HEK293 (cell line): ENCODE data around the gene PCBP3.
"Not testable (repeated sequence)": the region's sequence is repeated elsewhere in the genome, so short reads cannot be mapped to it uniquely, and the experiment has no call there.

Source experiments
- CTCF ChIA-PET: fragments of 350-600 bp; formaldehyde crosslinking; extraction: SDS; loops from one replicate; lab custom pipeline; 2021; ENCODE audit warnings: antibody characterized with exemption; lab: Yijun Ruan, JAX
- POLR2A ChIA-PET: fragments of 300-600 bp; formaldehyde crosslinking; extraction: SDS; loops from one replicate; lab custom pipeline; 2020; ENCODE audit warnings: antibody characterized with exemption, inconsistent platforms; lab: Yijun Ruan, JAX
- H3K27ac ChIP-seq: fragments of 200-500 bp; sonication (Bioruptor generic); 2 replicates; pipeline ENCODE4 v1.5.1; 2014; ENCODE audit warnings: low read depth, low read length, control low read depth, inconsistent platforms; ENCODE audit errors: extremely low read depth
- H3K36me3 ChIP-seq, 2 experiments: fragments of 200-500 bp in 1 of 2; sonication (Bioruptor generic) in 1 of 2; 1 replicate in 1 of 2; 2 replicates in 1 of 2; pipeline ENCODE4 v1.5.1; 2014 to 2017; ENCODE audit warnings: inconsistent platforms in 2 of 2, low read length in 2 of 2; ENCODE audit not compliant: control insufficient read depth in 2 of 2, insufficient read depth in 1 of 2
- H3K4me1 ChIP-seq: fragments of 200-500 bp; sonication (Bioruptor generic); 2 replicates; pipeline ENCODE4 v1.5.1; 2014; ENCODE audit warnings: mild to moderate bottlenecking, low read length, inconsistent platforms; ENCODE audit not compliant: control insufficient read depth, insufficient read depth
- H3K4me3 ChIP-seq: 2 replicates; pipeline ENCODE4 v1.5.1; 2011; ENCODE audit warnings: low read depth, mild to moderate bottlenecking, control low read depth, low read length, moderate library complexity
- H3K9me3 ChIP-seq: fragments of 200-500 bp; sonication (Bioruptor generic); 2 replicates; pipeline ENCODE4 v1.5.1; 2014; ENCODE audit warnings: low read depth, low read length, inconsistent platforms; ENCODE audit not compliant: control insufficient read depth, insufficient read depth
- RBAK ChIP-seq: fragments of 450-650 bp; formaldehyde crosslinking; IDR thresholded peaks from 2 replicates; pipeline ENCODE4 v1.5.1; 2016; ENCODE audit warnings: missing biosample characterization, missing genetic modification characterization
- TRIM28 ChIP-seq: IDR thresholded peaks from 2 replicates; pipeline ENCODE4 v1.6.1; 2011; ENCODE audit warnings: low read length, control low read depth, borderline replicate concordance
- ZBTB20 ChIP-seq: fragments of 450-650 bp; formaldehyde crosslinking; IDR thresholded peaks from 2 replicates; pipeline ENCODE4 v1.5.1; 2016; ENCODE audit warnings: missing biosample characterization, missing genetic modification characterization
- ZBTB49 ChIP-seq: fragments of 450-650 bp; formaldehyde crosslinking; IDR thresholded peaks from 2 replicates; pipeline ENCODE4 v1.5.1; 2016; ENCODE audit warnings: missing biosample characterization, missing genetic modification characterization, low read depth
- ZFP3 ChIP-seq: fragments of 450-650 bp; formaldehyde crosslinking; IDR thresholded peaks from 2 replicates; pipeline ENCODE4 v1.5.1; 2016; ENCODE audit warnings: low read depth, missing biosample characterization, missing genetic modification characterization
- ZNF146 ChIP-seq: fragments of 450-650 bp; formaldehyde crosslinking; IDR thresholded peaks from 2 replicates; pipeline ENCODE4 v1.5.1; 2016; ENCODE audit warnings: missing biosample characterization, missing genetic modification characterization
- ZNF148 ChIP-seq: fragments of 450-650 bp; formaldehyde crosslinking; IDR thresholded peaks from 2 replicates; pipeline ENCODE4 v1.5.0; 2017; ENCODE audit warnings: missing biosample characterization, missing genetic modification characterization, borderline replicate concordance
- ZNF18 ChIP-seq: fragments of 450-650 bp; formaldehyde crosslinking; IDR thresholded peaks from 2 replicates; pipeline ENCODE4 v1.5.1; 2016; ENCODE audit warnings: missing biosample characterization, missing genetic modification characterization
- ZNF221 ChIP-seq: fragments of 450-650 bp; formaldehyde crosslinking; IDR thresholded peaks from 2 replicates; pipeline ENCODE4 v1.5.1; 2017; ENCODE audit warnings: missing biosample characterization, missing genetic modification characterization, borderline replicate concordance
- ZNF24 ChIP-seq: fragments of 450-650 bp; formaldehyde crosslinking; IDR thresholded peaks from 2 replicates; pipeline ENCODE4 v1.5.1; 2016; ENCODE audit warnings: missing biosample characterization, missing genetic modification characterization
- ZNF391 ChIP-seq: fragments of 450-650 bp; formaldehyde crosslinking; IDR thresholded peaks from 2 replicates; pipeline ENCODE4 v1.5.1; 2016; ENCODE audit warnings: low read depth, missing biosample characterization, missing genetic modification characterization, borderline replicate concordance
- ZNF530 ChIP-seq: fragments of 450-650 bp; formaldehyde crosslinking; IDR thresholded peaks from 2 replicates; pipeline ENCODE4 v1.5.1; 2016; ENCODE audit warnings: low read depth, missing biosample characterization, missing genetic modification characterization
- ZNF560 ChIP-seq: fragments of 450-650 bp; formaldehyde crosslinking; IDR thresholded peaks from 2 replicates; pipeline ENCODE4 v1.5.1; 2017; ENCODE audit warnings: missing biosample characterization, missing genetic modification characterization, borderline replicate concordance
- ZNF645 ChIP-seq: fragments of 450-650 bp; formaldehyde crosslinking; IDR thresholded peaks from 2 replicates; pipeline ENCODE4; 2016; ENCODE audit warnings: missing biosample characterization, missing genetic modification characterization
- ZNF670 ChIP-seq: fragments of 450-650 bp; formaldehyde crosslinking; IDR thresholded peaks from 2 replicates; pipeline ENCODE4 v1.5.1; 2016; ENCODE audit warnings: missing biosample characterization, missing genetic modification characterization, low read depth
- ZSCAN23 ChIP-seq: fragments of 450-650 bp; formaldehyde crosslinking; IDR thresholded peaks from 2 replicates; pipeline ENCODE4 v1.5.1; 2016; ENCODE audit warnings: missing biosample characterization, missing genetic modification characterization
- ZSCAN30 ChIP-seq: fragments of 450-650 bp; IDR thresholded peaks from 2 replicates; pipeline ENCODE4 v1.5.1; 2018; ENCODE audit warnings: missing biosample characterization, mild to moderate bottlenecking, missing genetic modification characterization, moderate library complexity
- TF ChIP-seq, protein P1 (sequence below): fragments of 450-650 bp; IDR thresholded peaks from 2 replicates; pipeline ENCODE4 v1.5.1; 2018; ENCODE audit warnings: missing biosample characterization, missing genetic modification characterization

Gene PCBP3

GRCh38 chr21:45719177-45719802 lies 75.8 kb downstream of the PCBP3 start (continued):
- TF ChIP-seq ZNF645 (no peak), ZSCAN23 (tag by site-specific recombination) (no peak)

DNA sequence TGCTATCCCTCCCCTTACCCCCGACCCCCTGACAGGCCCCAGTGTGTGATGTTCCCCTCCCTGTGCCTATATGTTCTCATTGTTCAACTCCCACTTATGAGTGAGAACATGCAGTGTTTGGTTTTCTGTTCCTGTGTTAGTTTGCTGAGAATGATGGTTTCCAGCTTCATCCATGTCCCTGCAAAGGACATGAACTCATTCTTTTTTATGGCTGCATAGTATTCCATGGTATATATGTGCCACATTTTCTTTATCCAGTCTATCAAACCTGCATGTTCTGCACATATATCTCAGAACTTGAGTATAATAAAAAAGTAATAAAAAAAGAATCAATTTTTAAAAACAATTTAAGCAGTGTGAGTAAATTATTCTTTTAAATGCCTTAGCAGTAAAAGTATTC lies 76.7 kb downstream of the PCBP3 start:
- POLR2A ChIA-PET, result interaction anchor here (0.5 kb wide), 1 partner anchor 42 kb away, joined by 4 read pairs; no protein-coding TSS in a partner anchor
- CTCF ChIA-PET, result interaction anchor here (0.6 to 1.1 kb wide), 2 partner anchors 411 to 583 kb away, joined by 3 to 5 read pairs; no protein-coding TSS in a partner anchor
- TF ChIP-seq ZNF146, result peak; percentile 94
- not testable (repeated sequence) for H3K27ac ChIP-seq, H3K9me3 ChIP-seq, H3K4me1 ChIP-seq, H3K36me3 ChIP-seq, H3K4me3 ChIP-seq

- POLR2A ChIA-PET, result no interaction called here
- no peaks in the 10 kb centered on the region for H3K36me3 ChIP-seq
- H3K4me3 ChIP-seq, result no peak overlapping the region
- CTCF ChIA-PET, result interaction anchor here (1.1 kb wide), 1 partner anchor 9 kb away, joined by 3 read pairs; no protein-coding TSS in a partner anchor
- H3K9me3 ChIP-seq, result no peaks in the 10 kb centered on the region
- H3K4me1 ChIP-seq, result no peaks in the 10 kb centered on the region
- no peak overlapping the region for H3K27ac ChIP-seq
- TF ChIP-seq ZNF530 (tag by site-specific recombination), result no peak
- TF ChIP-seq ZBTB49, result no peak
- TF ChIP-seq ZNF221 (tag by site-specific recombination), result no peak
- no peak for TF ChIP-seq ZNF391 (tag by site-specific recombination)
- TF ChIP-seq RBAK, result no peak
- TF ChIP-seq ZBTB20, result no peak
Observed at GRCh38 chr21:45721671-45722070, 78.1 kb downstream of the PCBP3 start.

DNA sequence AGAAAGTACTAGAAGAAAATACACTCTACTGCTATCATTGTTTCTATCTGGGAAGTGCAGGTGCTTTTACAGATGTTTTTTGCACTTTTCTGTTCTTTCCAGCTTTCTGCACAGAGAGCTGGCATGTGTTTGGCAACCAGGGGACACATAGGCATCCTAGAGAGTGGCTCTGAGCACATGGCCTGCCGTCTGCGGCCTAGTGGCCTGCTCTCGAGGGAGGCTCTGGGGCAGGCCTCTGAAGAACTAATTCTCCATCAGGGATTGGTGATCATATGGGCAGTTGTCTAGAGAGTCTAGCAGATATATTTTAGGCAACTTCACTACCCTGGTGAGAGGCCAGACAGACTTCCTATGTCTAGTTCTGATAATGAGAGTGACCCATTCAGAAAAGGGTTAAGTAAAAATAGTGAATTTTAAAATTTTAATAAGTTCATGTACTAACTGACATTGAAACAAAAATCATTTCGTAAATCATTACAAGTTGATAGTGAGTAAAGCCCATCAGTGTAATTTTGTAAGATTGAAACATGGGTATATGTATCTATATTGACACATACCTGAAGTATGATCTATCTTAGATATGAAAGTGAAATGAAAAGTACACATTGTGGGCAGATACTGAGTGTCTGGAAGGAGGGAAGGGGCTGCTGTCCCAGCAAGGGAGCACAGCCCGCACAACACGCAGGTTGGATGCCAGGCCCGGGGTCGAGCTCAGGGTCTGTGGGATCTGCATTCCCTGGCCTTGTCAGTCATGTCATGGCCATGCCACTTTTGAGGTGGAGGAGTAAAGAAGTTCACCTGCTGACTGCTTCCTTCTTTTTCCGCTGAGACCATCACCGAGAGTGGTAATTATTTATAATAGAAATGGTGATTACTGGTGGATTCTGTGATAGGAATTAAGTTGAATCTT lies 79.8 kb downstream of the PCBP3 start:
- Histone ChIP-seq H3K27ac (no peak overlapping the region), H3K4me1 (no peaks in the 10 kb centered on the region), H3K4me3 (no peak overlapping the region), H3K9me3 (no peaks in the 10 kb centered on the region), H3K36me3 (no peaks in the 10 kb centered on the region)
- POLR2A ChIA-PET, result no interaction called here
- CTCF ChIA-PET, result interaction anchor here (0.7 kb wide), 3 partner anchors 24 to 633 kb away, joined by 3 to 9 read pairs (median 3); no protein-coding TSS in a partner anchor
- no peak for TF ChIP-seq TRIM28
- no peak for TF ChIP-seq ZNF24
- TF ChIP-seq ZFP3 (tag by site-specific recombination), result no peak
- TF ChIP-seq ZNF670 (tag by site-specific recombination), result no peak
- no peak for TF ChIP-seq ZSCAN30
- no peak for TF ChIP-seq ZNF18 (tag by site-specific recombination)
- TF ChIP-seq ZNF560, result no peak
- TF ChIP-seq, protein P1, sequence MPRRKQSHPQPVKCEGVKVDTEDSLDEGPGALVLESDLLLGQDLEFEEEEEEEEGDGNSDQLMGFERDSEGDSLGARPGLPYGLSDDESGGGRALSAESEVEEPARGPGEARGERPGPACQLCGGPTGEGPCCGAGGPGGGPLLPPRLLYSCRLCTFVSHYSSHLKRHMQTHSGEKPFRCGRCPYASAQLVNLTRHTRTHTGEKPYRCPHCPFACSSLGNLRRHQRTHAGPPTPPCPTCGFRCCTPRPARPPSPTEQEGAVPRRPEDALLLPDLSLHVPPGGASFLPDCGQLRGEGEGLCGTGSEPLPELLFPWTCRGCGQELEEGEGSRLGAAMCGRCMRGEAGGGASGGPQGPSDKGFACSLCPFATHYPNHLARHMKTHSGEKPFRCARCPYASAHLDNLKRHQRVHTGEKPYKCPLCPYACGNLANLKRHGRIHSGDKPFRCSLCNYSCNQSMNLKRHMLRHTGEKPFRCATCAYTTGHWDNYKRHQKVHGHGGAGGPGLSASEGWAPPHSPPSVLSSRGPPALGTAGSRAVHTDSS (tag by site-specific recombination), result no peak
- no peak for TF ChIP-seq ZNF148 (tag by site-specific recombination)
